ENCODE measurements around the gene TNFRSF1B. TPM values are rescaled to one million over a fixed set of nuclear protein-coding genes. Genes with fewer than 3 reads are reported as not detected.

The TNFRSF1B gene
- total RNA-seq, 4 donors from 2014 or later = 27.4 to 62.1 (median 43.5) TPM

GRCh38 chr1:12152113-12152891 lies 14.5 kb upstream of the TNFRSF1B start:
- 83 to 92% methylated on average over 7 of the region's 7 CpGs for WGBS, 2 donors
- H3K4me1 ChIP-seq = peaks cover 0 to 55% (median 20%) of the 10 kb centered on the region in 4 donors
- H3K4me3 ChIP-seq = no peak overlapping the region
- DNase-seq (ENCODE audit: low spot score in 2 of 2) = no peak
- H3K36me3 ChIP-seq = no peaks in the 10 kb centered on the region
- TF ChIP-seq CTCF (IDR thresholded peaks at IDR 0.05) = no peak
- TF ChIP-seq EP300 (IDR thresholded peaks at IDR 0.05) = no peak
- TF ChIP-seq POLR2A (IDR thresholded peaks at IDR 0.05) = no peak
- no peaks in the 10 kb centered on the region for H3K27me3 ChIP-seq
- H3K9me3 ChIP-seq = peaks cover 0 to 5% (median 0%) of the 10 kb centered on the region in 4 donors
- H3K27ac ChIP-seq = peak overlapping the region in 3 of 4 donors; percentile 58 to 73 (median 68)

- WGBS, 2 donors = 50 to 51% methylated on average over 13 of the region's 13 CpGs
- Histone ChIP-seq H3K27me3 (no peaks in the 10 kb centered on the region), H3K9me3 (peaks cover 0 to 5% (median 0%) of the 10 kb centered on the region in 4 donors), H3K4me1 (peaks cover 0 to 45% (median 11%) of the 10 kb centered on the region in 4 donors), H3K4me3 (no peak overlapping the region), H3K36me3 (no peaks in the 10 kb centered on the region), H3K27ac (peak overlapping the region in 3 of 4 donors; percentile 58 to 73 (median 68))
- TF ChIP-seq EP300 (IDR thresholded peaks at IDR 0.05) (peak; percentile 80 to 82), POLR2A (IDR thresholded peaks at IDR 0.05) (peak in 1 of 2 donors; percentile 24), CTCF (IDR thresholded peaks at IDR 0.05) (no peak)
- peak in 1 of 2 donors; percentile 69 for DNase-seq (ENCODE audit: low spot score in 2 of 2)
Observed at GRCh38 chr1:12153181-12153785, 13.5 kb upstream of the TNFRSF1B start.

GRCh38 chr1:12155328-12155727 lies 11.5 kb upstream of the TNFRSF1B start:
- Histone ChIP-seq H3K36me3 (no peaks in the 10 kb centered on the region), H3K27ac (no peak overlapping the region), H3K4me1 (peaks cover 0 to 31% (median 15%) of the 10 kb centered on the region in 4 donors), H3K4me3 (no peak overlapping the region), H3K27me3 (no peaks in the 10 kb centered on the region), H3K9me3 (no peaks in the 10 kb centered on the region)
- no peak for TF ChIP-seq EP300 (IDR thresholded peaks at IDR 0.05)
- no peak for TF ChIP-seq POLR2A (IDR thresholded peaks at IDR 0.05)
- no peak for TF ChIP-seq CTCF (IDR thresholded peaks at IDR 0.05)
- WGBS, 2 donors = 92 to 93% methylated on average over 2 of the region's 2 CpGs
- no peak for DNase-seq (ENCODE audit: low spot score in 2 of 2)

- H3K4me3 ChIP-seq = no peak overlapping the region
- peaks cover 0 to 34% (median 22%) of the 10 kb centered on the region in 4 donors for H3K4me1 ChIP-seq
- no peaks in the 10 kb centered on the region for H3K27me3 ChIP-seq
Observed at GRCh38 chr1:12157366-12158231, 9.2 kb upstream of the TNFRSF1B start.

More at GRCh38 chr1:12157366-12158231, 9.2 kb upstream of the TNFRSF1B start:
- Histone ChIP-seq H3K9me3 (no peaks in the 10 kb centered on the region), H3K36me3 (no peaks in the 10 kb centered on the region), H3K27ac (peak overlapping the region in 2 of 4 donors; percentile 30 to 33)
- TF ChIP-seq EP300 (IDR thresholded peaks at IDR 0.05) = no peak
- TF ChIP-seq CTCF (IDR thresholded peaks at IDR 0.05) = no peak
- no peak for TF ChIP-seq POLR2A (IDR thresholded peaks at IDR 0.05)
- 60 to 64% methylated on average over 10 of the region's 10 CpGs for WGBS, 2 donors
- DNase-seq (ENCODE audit: low spot score in 2 of 2) = no peak

Data from tibial nerve (tissue), 4 donors.